MM.1S (cell line): ENCODE measurements around the gene NHP2.

Source experiments
- CTCF ChIP-seq: fragments of 300-600 bp; sonication (generic); IDR thresholded peaks from 2 replicates; pipeline ENCODE4 v1.5.1; 2016; ENCODE audit warnings: antibody characterized with exemption, low read length, mixed read lengths
- EZH2 ChIP-seq: fragments of 300-600 bp; sonication (generic); optimal IDR thresholded peaks from 2 replicates; pipeline ENCODE3; 2017; ENCODE audit warnings: low read depth, mild to moderate bottlenecking, antibody characterized with exemption, low read length, mixed read lengths
- EZH2phosphoT487 ChIP-seq: fragments of 300-600 bp; sonication (generic); IDR thresholded peaks from 2 replicates; pipeline ENCODE4 v1.6.1; 2018; ENCODE audit warnings: antibody characterized with exemption, low read length

GRCh38 chr5:178122346-178122745 lies 31.3 kb downstream of the NHP2 start:
- no peak for TF ChIP-seq CTCF
- TF ChIP-seq EZH2phosphoT487: no peak
- no peak for TF ChIP-seq EZH2
